Vagina (tissue), 2 donors: ENCODE results near the gene CEP104.

ENCODE experiments used
- CTCF ChIP-seq, 3 experiments: fragments of 450-650 bp in 2 of 3; fragments of 200-600 bp in 1 of 3; sonication (generic) in 1 of 3; IDR thresholded peaks; one replicate each; pipeline ENCODE4 v1.5.1; 2017 to 2019; ENCODE audit warnings: antibody characterized with exemption in 3 of 3, mild to moderate bottlenecking in 2 of 3, moderate library complexity in 2 of 3
- POLR2A ChIP-seq, 2 donors: fragments of 450-650 bp; IDR thresholded peaks; one replicate each; pipeline ENCODE4 v1.6.1; 2017; ENCODE audit warnings: antibody characterized with exemption in 2 of 2, mild to moderate bottlenecking in 2 of 2, moderate library complexity in 2 of 2
- POLR2AphosphoS5 ChIP-seq, 2 donors: sonication (generic); formaldehyde crosslinking; IDR thresholded peaks; one replicate each; pipeline ENCODE4 v1.9.0; 2017; ENCODE audit warnings: antibody characterized with exemption in 2 of 2, mild to moderate bottlenecking in 2 of 2, low read depth in 1 of 2; ENCODE audit not compliant: insufficient read depth in 1 of 2

- TF ChIP-seq POLR2AphosphoS5 (IDR thresholded peaks at IDR 0.05; ENCODE audit: insufficient read depth in 1 of 2, low read depth in 1 of 2), result no peak
- TF ChIP-seq CTCF (IDR thresholded peaks at IDR 0.05), result no peak
- no peak for TF ChIP-seq POLR2A (IDR thresholded peaks at IDR 0.05)
Observed at GRCh38 chr1:3821004-3821403, 36.0 kb downstream of the CEP104 start.
